PC-9 (cell line): ENCODE results near the gene MAGI2.

Experiments used
- EZH2 ChIP-seq: fragments of 200-600 bp; sonication (generic); IDR thresholded peaks from 2 replicates; pipeline ENCODE4 v1.8.0; 2017; ENCODE audit warnings: antibody characterized with exemption, low read depth
- TF ChIP-seq, protein P1 (sequence below): fragments of 200-600 bp; sonication (generic); conservative IDR thresholded peaks from 2 replicates; pipeline ENCODE4 v1.6.1; 2017; ENCODE audit warnings: mixed run types, antibody characterized with exemption, mild to moderate bottlenecking, moderate library complexity

DNA sequence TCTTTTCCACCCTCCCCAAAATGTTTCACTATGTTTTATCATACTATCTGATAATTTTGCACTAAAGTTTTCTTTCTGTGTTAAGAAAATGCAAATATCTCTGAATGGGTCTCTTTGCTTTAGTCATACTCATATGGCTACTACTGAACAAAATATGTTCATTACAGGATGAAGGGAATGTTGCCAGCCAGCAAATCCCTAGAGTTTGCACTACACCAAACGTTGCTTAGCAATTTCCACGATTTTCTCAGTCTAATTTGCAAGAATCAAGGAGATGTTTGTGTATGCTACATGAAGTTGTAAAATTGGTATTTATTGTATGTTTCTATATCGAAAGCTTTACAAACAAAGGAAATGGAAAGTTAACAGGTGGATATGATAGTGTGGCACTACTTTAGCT is 10.6 kb upstream of the MAGI2 start:
- TF ChIP-seq, protein P1, sequence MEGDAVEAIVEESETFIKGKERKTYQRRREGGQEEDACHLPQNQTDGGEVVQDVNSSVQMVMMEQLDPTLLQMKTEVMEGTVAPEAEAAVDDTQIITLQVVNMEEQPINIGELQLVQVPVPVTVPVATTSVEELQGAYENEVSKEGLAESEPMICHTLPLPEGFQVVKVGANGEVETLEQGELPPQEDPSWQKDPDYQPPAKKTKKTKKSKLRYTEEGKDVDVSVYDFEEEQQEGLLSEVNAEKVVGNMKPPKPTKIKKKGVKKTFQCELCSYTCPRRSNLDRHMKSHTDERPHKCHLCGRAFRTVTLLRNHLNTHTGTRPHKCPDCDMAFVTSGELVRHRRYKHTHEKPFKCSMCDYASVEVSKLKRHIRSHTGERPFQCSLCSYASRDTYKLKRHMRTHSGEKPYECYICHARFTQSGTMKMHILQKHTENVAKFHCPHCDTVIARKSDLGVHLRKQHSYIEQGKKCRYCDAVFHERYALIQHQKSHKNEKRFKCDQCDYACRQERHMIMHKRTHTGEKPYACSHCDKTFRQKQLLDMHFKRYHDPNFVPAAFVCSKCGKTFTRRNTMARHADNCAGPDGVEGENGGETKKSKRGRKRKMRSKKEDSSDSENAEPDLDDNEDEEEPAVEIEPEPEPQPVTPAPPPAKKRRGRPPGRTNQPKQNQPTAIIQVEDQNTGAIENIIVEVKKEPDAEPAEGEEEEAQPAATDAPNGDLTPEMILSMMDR: no peak
- TF ChIP-seq EZH2: no peak
